GM12891 (cell line): ENCODE data around the gene PLEKHF1.
A peak's percentile ranks its signal among the peaks of the same experiment; 100 is the strongest.
"Not testable (repeated sequence)": the region's sequence is repeated elsewhere in the genome, so short reads cannot be mapped to it uniquely, and the experiment has no call there.

ENCODE experiments used
- DNase-seq: peaks from one replicate; pipeline ENCODE4 v3.0.0; 2011; ENCODE audit warnings: low spot score; ENCODE audit not compliant: insufficient read length
- FAIRE-seq: peaks from 2 replicates; lab custom pipeline; 2011; peaks lifted over from hg19 to GRCh38; lab: Jason Lieb, UNC
- PAX5 ChIP-seq: IDR thresholded peaks from 2 replicates; pipeline ENCODE4 v1.6.1; 2011; ENCODE audit warnings: low read length, moderate library complexity, mild to moderate bottlenecking; ENCODE audit not compliant: insufficient read depth, severe bottlenecking
- POLR2A ChIP-seq: IDR thresholded peaks from 2 replicates; pipeline ENCODE4 v1.6.1; 2011; ENCODE audit warnings: low read depth, low read length, control low read depth
- POLR2AphosphoS5 ChIP-seq: IDR thresholded peaks from 2 replicates; pipeline ENCODE4 v1.6.1; 2011; ENCODE audit warnings: low read depth, low read length, control low read depth
- POU2F2 ChIP-seq: IDR thresholded peaks from 2 replicates; pipeline ENCODE4 v1.6.1; 2011; ENCODE audit warnings: low read depth, mild to moderate bottlenecking, control low read depth, low read length, moderate library complexity
- SPI1 ChIP-seq: IDR thresholded peaks from 2 replicates; pipeline ENCODE4 v1.6.1; 2011; ENCODE audit warnings: low read depth, low read length, control low read depth
- TAF1 ChIP-seq: IDR thresholded peaks from 2 replicates; pipeline ENCODE4 v1.6.1; 2011; ENCODE audit warnings: low read depth, low read length, control low read depth

Gene PLEKHF1

GRCh38 chr19:29663861-29664752 is 1.2 kb upstream of the PLEKHF1 start:
- no peak for TF ChIP-seq POLR2AphosphoS5
- TF ChIP-seq POLR2A: no peak
- TF ChIP-seq POU2F2: no peak
- no peak for TF ChIP-seq SPI1
- no peak for TF ChIP-seq TAF1
- TF ChIP-seq PAX5: no peak
- DNase-seq (no peak), FAIRE-seq (no peak)

- FAIRE-seq (no peak), DNase-seq (no peak)
Observed at GRCh38 chr19:29664753-29665214, 477 bp upstream of the PLEKHF1 start.

GRCh38 chr19:29665826-29666577 is 741 bp downstream of the PLEKHF1 start:
- TF ChIP-seq SPI1 (no peak), POLR2AphosphoS5 (no peak), POLR2A (no peak), TAF1 (no peak), PAX5 (no peak), POU2F2 (no peak)
- no peak for DNase-seq
- FAIRE-seq: peak; percentile 76

More at GRCh38 chr19:29664753-29665214, 477 bp upstream of the PLEKHF1 start:
- TF ChIP-seq PAX5 (peak; percentile 52), POLR2A (no peak), POLR2AphosphoS5 (no peak)

GRCh38 chr19:29666578-29667386 is 1.5 kb downstream of the PLEKHF1 start:
- FAIRE-seq (peak; percentile 33), DNase-seq (no peak)

GRCh38 chr19:29667387-29667783 is 2.1 kb downstream of the PLEKHF1 start:
- no peak for FAIRE-seq

More at GRCh38 chr19:29666578-29667386, 1.5 kb downstream of the PLEKHF1 start:
- TF ChIP-seq TAF1 (no peak), POLR2A (no peak), SPI1 (peak; percentile 35; the same call in 1 of the 2 replicates), PAX5 (no peak), POLR2AphosphoS5 (no peak), POU2F2 (no peak)

GRCh38 chr19:29667901-29668341 is 2.7 kb downstream of the PLEKHF1 start:
- DNase-seq (no peak), FAIRE-seq (peak; percentile 76)
- TF ChIP-seq TAF1: no peak
- no peak for TF ChIP-seq POLR2A
- TF ChIP-seq PAX5: no peak
- TF ChIP-seq SPI1: no peak
- TF ChIP-seq POU2F2: no peak
- TF ChIP-seq POLR2AphosphoS5: no peak

More at GRCh38 chr19:29667387-29667783, 2.1 kb downstream of the PLEKHF1 start:
- DNase-seq: no peak
- TF ChIP-seq POLR2A (no peak), TAF1 (no peak), POU2F2 (no peak), SPI1 (no peak), PAX5 (no peak), POLR2AphosphoS5 (no peak)

GRCh38 chr19:29668746-29669609 is 3.7 kb downstream of the PLEKHF1 start:
- DNase-seq: no peak
- FAIRE-seq: no peak
- TF ChIP-seq SPI1: no peak
- no peak for TF ChIP-seq POLR2A
- no peak for TF ChIP-seq TAF1

- FAIRE-seq (no peak), DNase-seq (no peak)
- TF ChIP-seq PAX5: no peak
Observed at GRCh38 chr19:29670255-29670654, 5.0 kb downstream of the PLEKHF1 start.

GRCh38 chr19:29671026-29671392 is 5.7 kb downstream of the PLEKHF1 start:
- DNase-seq, FAIRE-seq: not testable (repeated sequence)
